GM11168 (cell line): ENCODE data around the gene ATF6B.

ENCODE experiments used
- in situ Hi-C: fragments of 300-500 bp; cut with MboI; formaldehyde crosslinking; loops from one replicate; pipeline ENCODE4 v1.12.0; 2022; ENCODE audit warnings: low sequenced_read_pairs; ENCODE audit not compliant: unreplicated experiment

ATF6B gene

DNA sequence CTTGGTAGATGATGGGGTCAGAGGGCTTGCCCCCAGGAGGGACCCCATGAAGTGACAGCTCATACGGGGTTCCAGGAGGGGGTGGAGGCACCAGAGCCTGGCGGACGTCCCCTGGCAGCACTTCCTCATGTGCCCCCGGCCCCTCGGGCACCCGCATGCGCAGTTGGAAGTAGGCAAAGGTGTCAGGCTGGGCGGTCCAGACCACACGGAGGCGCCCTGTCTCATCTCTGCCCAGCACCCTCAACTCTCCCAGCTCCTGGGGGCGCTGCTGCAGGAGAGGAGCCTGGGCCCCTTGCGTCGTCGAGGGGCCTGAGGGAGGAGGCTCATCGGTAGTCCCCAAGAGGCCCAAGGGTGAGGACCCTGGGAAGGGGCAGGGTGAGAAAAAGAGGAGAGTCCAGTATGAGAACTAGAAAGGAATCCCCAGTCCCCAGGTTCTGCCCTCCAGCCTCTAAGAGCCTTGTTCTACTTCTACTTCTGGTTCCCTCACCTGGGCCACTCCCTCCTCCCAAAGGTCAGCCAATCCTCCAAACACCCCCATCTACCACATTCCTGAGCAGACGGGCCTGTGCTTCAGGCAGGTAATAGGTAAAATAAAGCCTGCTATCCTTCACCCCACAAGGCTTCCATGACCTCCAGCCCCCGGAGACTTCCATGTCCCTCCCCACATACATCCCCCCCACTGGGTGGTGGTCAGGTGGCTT lies 42.1 kb downstream of the ATF6B start:
- in situ Hi-C loops, result no loop called here

GRCh38 chr6:32084780-32085179 lies 43.3 kb downstream of the ATF6B start:
- in situ Hi-C loops, result no loop called here

DNA sequence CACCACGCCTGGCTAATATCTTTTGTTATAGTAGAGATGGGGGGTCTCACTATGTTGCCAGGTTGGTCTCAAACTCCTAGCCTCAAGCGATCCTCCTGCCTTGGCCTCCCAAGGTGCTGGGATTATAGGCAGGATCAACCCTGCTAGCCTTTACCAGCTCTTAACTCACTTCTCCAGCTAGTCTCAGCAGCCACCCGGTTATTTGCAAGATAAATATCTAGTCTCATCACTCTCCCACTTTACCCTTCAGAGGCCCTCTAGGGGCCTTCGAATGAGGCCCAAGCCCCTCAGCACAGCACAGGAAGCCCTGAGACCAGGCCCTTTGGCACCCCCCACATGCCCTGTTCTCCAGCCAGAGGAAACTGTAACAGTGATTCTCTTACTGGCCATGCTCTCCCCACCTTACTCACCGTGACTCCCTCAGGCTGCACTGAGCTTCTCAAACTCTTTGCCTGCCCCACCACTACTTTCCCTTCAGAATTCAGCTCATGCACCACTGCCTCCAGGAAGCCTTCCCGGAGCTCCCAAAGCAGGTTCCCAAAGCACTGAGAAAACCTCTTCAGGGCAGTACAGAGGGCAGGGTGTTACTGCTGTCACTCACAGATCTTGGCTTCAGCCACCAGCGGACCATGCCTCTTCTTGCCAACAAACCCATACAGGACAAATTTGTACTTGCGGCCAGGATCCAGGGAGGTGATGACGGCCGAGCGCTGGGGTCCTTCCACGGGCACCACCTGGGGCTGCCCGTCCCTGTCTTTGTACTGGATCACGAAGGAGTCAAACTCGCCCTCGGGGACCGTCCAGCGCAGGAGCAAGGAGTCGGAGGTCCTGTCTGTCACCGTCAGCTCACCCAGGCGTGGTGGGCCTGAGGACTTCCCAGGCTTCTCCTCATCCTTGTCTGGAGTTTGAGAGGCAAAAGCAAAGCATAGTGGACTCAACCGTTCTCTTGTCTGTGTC lies 44.0 kb downstream of the ATF6B start:
- in situ Hi-C loops, result no loop called here

DNA sequence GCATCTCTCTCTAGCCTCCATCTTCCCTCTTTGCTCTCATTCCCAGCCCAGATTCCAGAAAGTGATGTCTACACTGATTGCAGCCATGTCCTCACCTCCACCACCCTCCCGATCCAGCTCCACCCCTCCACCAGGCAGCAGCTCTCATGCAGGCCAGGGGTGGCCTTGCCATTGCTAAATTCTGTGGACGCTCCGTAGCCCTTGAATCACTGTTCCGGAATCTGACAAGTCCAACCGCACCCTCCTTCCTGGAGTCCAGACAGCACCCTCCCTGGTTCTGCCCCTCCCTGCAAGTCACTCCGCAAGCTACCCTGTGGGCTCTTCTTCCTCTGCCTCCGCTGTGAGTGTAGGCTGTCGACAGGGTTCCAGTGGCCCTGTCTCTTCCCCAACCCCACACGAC lies 45.1 kb downstream of the ATF6B start:
- in situ Hi-C loops, result no loop called here

DNA sequence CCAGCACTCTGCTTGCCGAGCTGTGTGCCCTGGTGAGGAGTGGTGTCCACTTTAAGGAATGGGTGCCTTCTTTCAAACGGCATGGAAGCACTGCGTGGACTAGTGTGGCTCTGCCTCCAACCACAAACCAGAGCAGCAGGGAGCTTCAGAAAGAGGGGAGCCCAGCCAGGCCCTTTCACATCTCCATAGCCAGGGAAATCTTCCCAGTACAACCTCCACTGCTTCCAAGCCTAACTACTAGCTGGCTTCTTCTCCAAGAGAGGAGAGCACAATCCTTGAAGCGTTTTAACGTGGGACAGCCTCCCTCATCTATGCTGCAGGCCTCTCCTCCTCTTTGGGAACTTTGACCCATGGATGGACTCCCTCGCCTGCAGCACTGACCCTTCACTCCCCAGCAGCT lies 45.6 kb downstream of the ATF6B start:
- in situ Hi-C loops, result no loop called here

DNA sequence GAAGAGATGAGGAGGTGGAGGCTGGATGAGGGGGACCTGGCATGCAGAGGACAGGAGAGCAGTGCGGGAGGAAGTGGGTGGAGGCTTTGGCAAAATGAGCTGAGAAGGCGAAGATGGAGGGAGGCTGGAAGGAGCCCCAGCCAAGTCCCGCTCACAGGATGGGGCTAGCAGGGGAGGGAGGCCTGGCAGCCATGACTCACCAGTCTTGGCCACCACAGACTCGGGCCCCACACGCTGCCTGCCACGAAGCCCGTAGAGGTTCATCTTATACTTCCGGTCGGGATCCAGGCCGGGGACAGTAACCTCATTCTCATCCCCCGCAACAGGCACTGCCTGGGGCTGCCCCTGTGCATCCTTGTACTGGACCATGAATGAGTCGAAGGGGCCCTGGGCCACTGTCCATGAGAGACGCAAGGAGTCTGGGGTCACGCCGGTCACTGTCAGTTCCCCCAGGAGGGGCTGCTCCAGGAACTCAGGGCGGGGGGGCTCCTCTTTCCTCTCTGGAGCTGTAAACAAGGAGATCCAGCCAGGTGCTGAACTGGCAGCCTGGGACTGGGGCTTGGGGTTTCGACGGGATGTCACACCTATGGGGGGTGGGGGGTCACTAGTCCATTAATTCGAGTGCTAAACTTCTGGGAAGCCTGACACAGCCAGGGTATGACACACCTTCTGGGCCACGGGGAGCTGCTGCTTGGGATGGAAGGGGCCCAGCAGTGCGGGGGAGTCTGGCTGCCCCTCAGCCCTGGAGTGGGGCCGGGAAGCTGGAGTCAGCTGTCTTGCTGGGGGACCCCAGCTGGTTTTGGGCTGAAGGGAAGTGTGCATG lies 46.7 kb downstream of the ATF6B start:
- in situ Hi-C loops, result no loop called here

GRCh38 chr6:32079566-32080290 lies 48.3 kb downstream of the ATF6B start:
- in situ Hi-C loops, result no loop called here

- in situ Hi-C loops, result no loop called here
These were observed 51.7 kb downstream of the ATF6B start for GRCh38 chr6:32076321-32076809.

GRCh38 chr6:32075781-32076180 lies 52.3 kb downstream of the ATF6B start:
- in situ Hi-C loops, result no loop called here

DNA sequence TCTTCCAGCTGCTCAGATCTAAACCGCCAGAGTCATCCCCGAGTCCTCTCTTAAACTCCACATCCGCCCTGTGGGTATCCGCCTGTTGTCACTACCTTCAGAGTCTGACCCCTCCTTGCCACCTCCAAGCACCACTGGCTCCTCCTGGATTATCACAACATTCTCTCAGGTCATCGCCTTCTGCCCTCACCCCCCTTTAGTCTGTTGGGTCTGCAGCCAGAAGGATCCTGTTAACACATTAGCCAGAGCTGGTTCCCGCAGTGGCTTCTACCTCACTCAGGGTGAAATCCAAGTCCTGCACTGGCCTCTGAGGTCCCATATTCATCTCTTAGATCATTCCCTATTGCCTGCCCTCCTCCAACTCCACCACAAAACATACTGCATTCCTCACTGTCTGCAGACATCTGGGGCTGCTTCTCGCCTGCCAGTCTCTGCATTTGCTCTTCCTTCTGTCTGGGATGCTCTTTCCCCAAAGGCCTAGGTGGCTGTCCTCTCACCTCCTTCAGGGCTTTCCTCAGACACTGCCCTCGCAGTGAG lies 53.0 kb downstream of the ATF6B start:
- in situ Hi-C loops, result loop anchor here (25.0 kb wide), 1 partner anchor 687 kb away; the partner anchor contains the start of gene HLA-DQB2

DNA sequence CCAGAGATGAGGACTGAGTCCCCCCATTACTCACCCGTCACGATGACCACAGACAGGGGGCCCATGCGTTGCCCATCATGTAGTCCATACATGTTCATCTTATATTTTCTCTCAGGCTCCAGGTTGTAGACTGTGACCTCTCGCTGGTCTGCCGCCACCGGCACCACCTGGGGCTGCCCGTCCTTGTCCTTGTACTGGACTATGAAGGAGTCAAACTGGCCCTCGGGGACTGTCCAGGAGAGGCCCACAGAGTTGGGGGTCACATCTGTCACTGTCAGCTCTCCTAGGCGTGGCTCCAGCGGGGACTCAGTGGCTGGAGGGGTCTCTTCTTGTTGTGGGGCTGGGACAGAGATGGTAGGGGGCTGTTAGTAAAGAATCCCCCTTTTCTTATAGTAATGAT lies 54.4 kb downstream of the ATF6B start:
- in situ Hi-C loops, result loop anchor here (25.0 kb wide), 1 partner anchor 689 kb away; the partner anchor contains the start of gene HLA-DQB2

GRCh38 chr6:32073101-32073500 lies 54.9 kb downstream of the ATF6B start:
- in situ Hi-C loops, result loop anchor here (25.0 kb wide), 1 partner anchor 689 kb away; the partner anchor contains the start of gene HLA-DQB2

DNA sequence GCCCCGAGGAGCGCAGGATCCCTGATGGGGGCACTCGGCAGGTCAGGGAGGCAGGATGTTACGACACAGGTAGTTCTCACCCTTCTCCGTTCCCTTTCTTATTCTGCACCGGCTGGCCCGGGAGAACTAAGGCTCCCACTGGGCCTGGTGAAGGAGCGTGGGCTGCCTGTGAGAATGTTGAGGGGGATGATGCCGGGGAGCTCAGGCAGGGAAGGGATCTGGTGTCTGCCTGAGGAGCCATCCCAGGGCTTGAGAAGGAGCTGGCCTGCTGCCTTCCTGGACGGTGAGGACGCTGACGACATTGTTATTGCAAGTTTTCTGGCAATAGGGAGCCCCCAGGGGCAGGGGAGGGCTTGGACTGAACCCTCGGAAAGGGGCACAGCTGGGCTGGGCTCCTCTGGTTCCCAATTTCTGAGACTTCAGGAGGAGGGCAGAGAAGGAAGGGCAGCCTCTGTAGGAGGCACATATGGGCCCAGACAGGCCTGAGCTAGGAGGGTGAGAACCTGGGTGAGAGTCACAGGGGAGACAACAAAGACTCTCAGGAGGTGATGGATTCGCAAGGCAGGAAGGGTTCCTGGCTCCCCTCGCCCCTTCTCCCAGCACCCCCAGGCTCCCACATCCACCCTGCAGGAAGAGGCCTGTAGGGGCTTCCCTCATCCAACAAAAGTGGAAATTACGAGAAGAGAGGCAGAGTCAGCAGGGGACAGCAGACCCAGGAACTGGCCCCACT lies 57.1 kb downstream of the ATF6B start:
- in situ Hi-C loops, result loop anchor here (25.0 kb wide), 1 partner anchor 691 kb away; the partner anchor contains the start of gene HLA-DQB2

GRCh38 chr6:32069878-32070515 lies 58.0 kb downstream of the ATF6B start:
- in situ Hi-C loops, result loop anchor here (25.0 kb wide), 1 partner anchor 692 kb away; the partner anchor contains the start of gene HLA-DQB2

- in situ Hi-C loops, result loop anchor here (25.0 kb wide), 1 partner anchor 693 kb away; the partner anchor contains the start of gene HLA-DQB2
These were observed 58.6 kb downstream of the ATF6B start for GRCh38 chr6:32069460-32069859.

- in situ Hi-C loops, result loop anchor here (25.0 kb wide), 1 partner anchor 693 kb away; the partner anchor contains the start of gene HLA-DQB2
These were observed 59.2 kb downstream of the ATF6B start for GRCh38 chr6:32068867-32069266.

DNA sequence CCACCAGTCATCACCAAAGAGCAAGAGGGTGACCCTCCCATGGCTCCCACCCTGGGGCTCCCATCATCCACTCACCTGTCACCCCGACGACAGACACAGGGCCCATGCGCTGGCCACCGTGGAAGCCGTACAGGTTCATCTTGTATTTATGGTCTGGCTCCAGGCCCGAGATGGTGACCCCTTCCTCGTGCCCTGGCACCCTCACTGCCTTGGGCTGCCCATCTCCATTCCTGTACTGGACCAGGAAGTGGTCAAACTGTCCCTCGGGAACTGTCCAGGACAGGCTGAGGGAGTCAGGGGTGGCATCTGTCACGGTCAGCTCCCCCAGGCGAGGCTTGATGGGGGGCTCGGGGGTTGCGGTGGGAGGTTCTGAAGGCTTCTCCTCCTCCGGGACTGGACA lies 59.7 kb downstream of the ATF6B start:
- in situ Hi-C loops, result loop anchor here (25.0 kb wide), 1 partner anchor 694 kb away; the partner anchor contains the start of gene HLA-DQB2

- in situ Hi-C loops, result loop anchor here (25.0 kb wide), 1 partner anchor 695 kb away; the partner anchor contains the start of gene HLA-DQB2
These were observed 60.5 kb downstream of the ATF6B start for GRCh38 chr6:32067521-32067920.
